Gastrocnemius medialis (tissue), 4 donors: ENCODE measurements around the gene FEZ2. TPM values are rescaled to one million over a fixed set of nuclear protein-coding genes. Genes with fewer than 3 reads are reported as not detected.

ENCODE experiments used
- ATAC-seq, 2 donors: fragments of 150-250 bp; one replicate each; pipeline ENCODE4 v1.9.1; 2016
- DNase-seq, 2 donors: peaks; one replicate each; pipeline ENCODE4 v3.0.0-alpha.2; 2019
- H3K27ac ChIP-seq, 4 donors: fragments of 200-600 bp; sonication (generic); 1 replicate in 1 of 4; 2 replicates in 3 of 4; pipeline ENCODE4 v1.5.1; 2016 to 2018; ENCODE audit warnings: mild to moderate bottlenecking in 2 of 4, moderate library complexity in 1 of 4
- H3K27me3 ChIP-seq, 3 donors: fragments of 200-600 bp; sonication (generic) in 2 of 3; 1 replicate in 1 of 3; 2 replicates in 2 of 3; pipeline versions ENCODE4 v1.5.1 to v1.6.0; 2016 to 2019; ENCODE audit warnings: mild to moderate bottlenecking in 1 of 3, moderate library complexity in 1 of 3
- H3K36me3 ChIP-seq, 2 donors: fragments of 200-600 bp; sonication (generic) in 1 of 2; one replicate each; pipeline ENCODE4 v1.5.1; 2017 to 2018
- H3K4me1 ChIP-seq, 2 donors: fragments of 200-600 bp; sonication (generic) in 1 of 2; one replicate each; pipeline ENCODE4 v1.5.1; 2016 to 2017; ENCODE audit warnings: mild to moderate bottlenecking in 2 of 2
- H3K4me3 ChIP-seq, 4 donors: fragments of 200-600 bp; sonication (generic) in 3 of 4; 1 replicate in 1 of 4; 2 replicates in 3 of 4; pipeline ENCODE4 v1.5.1; 2016 to 2019; ENCODE audit warnings: mild to moderate bottlenecking in 2 of 4
- H3K9me3 ChIP-seq, 3 donors: fragments of 200-600 bp; sonication (generic) in 2 of 3; 1 replicate in 1 of 3; 2 replicates in 2 of 3; pipeline ENCODE4 v1.5.1; 2016 to 2019
- POLR2A ChIP-seq, 2 donors: fragments of 450-650 bp; IDR thresholded peaks; one replicate each; pipeline ENCODE4 v1.6.1; 2017; ENCODE audit warnings: antibody characterized with exemption in 2 of 2, mild to moderate bottlenecking in 2 of 2, moderate library complexity in 2 of 2
- in situ Hi-C, 4 donors: fragments of 200-750 bp; cut with MboI; loops; one replicate each; pipeline versions ENCODE4 v1.15.0 to v1.8.0; 2017; ENCODE audit warnings: low sequenced_read_pairs in 4 of 4
- intact Hi-C: fragments of 100-400 bp; cut with DNase I; formaldehyde crosslinking; loops from one replicate; pipeline ENCODE4 v1.15.1; 2023; ENCODE audit warnings: low total_unique reads
- total RNA-seq, 4 donors: library from RNA; depleted of rRNA; stranded (reverse); fragments of >200 nt; gene quantifications; one replicate each; pipeline versions ENCODE4 v1.1.0 to v1.2.3, GENCODE V29; 2016
- TF ChIP-seq, protein P1 (sequence below), 5 experiments: fragments of 450-650 bp in 3 of 5; fragments of 200-600 bp in 2 of 5; sonication (generic) in 2 of 5; IDR thresholded peaks in 4 of 5; conservative IDR thresholded peaks in 1 of 5; 1 replicate in 4 of 5; 2 replicates in 1 of 5; pipeline ENCODE4 v1.5.1; 2016 to 2019; ENCODE audit warnings: antibody characterized with exemption in 5 of 5, mild to moderate bottlenecking in 3 of 5, moderate library complexity in 3 of 5

Gene FEZ2
- total RNA-seq, 4 donors from 2014 or later: 65.1 to 126 (median 110) TPM

DNA sequence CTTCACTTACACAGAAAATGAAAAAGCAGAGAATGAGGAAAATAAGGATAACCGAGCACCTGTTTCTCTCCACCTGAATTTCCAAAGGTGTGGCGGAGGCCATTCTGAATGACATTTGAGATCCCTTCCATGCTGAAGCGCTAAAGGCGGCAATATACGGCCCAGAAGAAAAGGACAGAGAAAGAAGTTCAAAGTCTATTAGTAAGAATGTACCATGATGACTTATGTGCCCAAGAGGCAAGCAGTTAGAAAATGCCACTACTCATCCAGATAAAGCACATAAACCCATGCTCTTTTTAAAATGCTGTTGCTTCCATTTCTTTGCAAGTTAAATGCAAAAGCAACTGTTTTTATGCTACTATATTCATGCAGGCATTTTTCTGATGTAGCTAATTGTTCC lies 37.2 kb downstream of the FEZ2 start:
- intact Hi-C loops (no loop called here), in situ Hi-C loops (no loop called here)
- ATAC-seq: no peak

DNA sequence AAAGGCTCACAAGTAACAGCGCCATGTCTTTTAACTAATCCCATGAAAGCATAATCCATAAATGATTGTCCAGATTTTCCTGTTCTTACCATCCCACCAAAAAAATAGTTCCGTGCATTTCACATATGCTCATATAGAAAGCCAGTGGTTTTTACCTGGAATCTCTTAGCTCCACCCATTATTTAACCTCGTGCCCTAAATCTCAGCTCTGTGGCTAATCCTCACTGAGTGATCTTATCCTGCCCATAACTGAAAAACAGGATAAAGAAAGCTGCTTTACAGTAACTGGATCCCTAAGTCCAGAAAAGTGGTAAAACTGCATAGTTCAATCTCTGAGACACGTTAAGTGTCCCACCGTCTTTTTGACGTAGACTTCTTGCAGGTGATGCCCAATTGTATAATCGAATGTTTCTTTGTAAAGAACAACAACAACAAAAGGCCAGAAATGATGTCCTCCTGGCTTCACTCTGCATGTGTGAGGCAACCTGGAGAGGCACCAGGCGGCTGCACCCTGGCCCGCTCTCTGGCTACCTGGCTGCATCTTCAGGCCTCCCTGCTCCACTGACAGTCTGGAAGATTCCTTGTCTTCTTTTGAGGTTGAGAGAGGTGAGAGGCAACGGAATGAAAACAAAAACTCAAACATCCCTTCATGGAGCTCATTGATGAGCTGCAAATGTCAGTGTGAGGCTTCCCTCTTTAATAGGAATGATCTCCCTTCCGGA lies 38.6 kb downstream of the FEZ2 start:
- intact Hi-C loops: no loop called here
- no peak for TF ChIP-seq POLR2A (IDR thresholded peaks at IDR 0.05)
- TF ChIP-seq, protein P1, sequence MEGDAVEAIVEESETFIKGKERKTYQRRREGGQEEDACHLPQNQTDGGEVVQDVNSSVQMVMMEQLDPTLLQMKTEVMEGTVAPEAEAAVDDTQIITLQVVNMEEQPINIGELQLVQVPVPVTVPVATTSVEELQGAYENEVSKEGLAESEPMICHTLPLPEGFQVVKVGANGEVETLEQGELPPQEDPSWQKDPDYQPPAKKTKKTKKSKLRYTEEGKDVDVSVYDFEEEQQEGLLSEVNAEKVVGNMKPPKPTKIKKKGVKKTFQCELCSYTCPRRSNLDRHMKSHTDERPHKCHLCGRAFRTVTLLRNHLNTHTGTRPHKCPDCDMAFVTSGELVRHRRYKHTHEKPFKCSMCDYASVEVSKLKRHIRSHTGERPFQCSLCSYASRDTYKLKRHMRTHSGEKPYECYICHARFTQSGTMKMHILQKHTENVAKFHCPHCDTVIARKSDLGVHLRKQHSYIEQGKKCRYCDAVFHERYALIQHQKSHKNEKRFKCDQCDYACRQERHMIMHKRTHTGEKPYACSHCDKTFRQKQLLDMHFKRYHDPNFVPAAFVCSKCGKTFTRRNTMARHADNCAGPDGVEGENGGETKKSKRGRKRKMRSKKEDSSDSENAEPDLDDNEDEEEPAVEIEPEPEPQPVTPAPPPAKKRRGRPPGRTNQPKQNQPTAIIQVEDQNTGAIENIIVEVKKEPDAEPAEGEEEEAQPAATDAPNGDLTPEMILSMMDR (IDR thresholded peaks at IDR 0.05 in 4 of 5, conservative IDR thresholded peaks at IDR 0.05 in 1 of 5): no peak
- Histone ChIP-seq H3K27ac (peak overlapping the region in 1 of 4 donors; percentile 14), H3K4me1 (peaks cover 22 to 26% of the 10 kb centered on the region in 2 donors), H3K27me3 (no peaks in the 10 kb centered on the region), H3K4me3 (no peak overlapping the region), H3K9me3 (no peaks in the 10 kb centered on the region), H3K36me3 (peaks cover 0 to 21% of the 10 kb centered on the region in 2 donors)
- DNase-seq (no peak), ATAC-seq (no peak)
- in situ Hi-C loops: no loop called here

More for the DNA sequence above, 37.2 kb downstream of the FEZ2 start:
- H3K4me1 ChIP-seq: peaks cover 22 to 28% of the 10 kb centered on the region in 2 donors
- no peaks in the 10 kb centered on the region for H3K9me3 ChIP-seq
- H3K27ac ChIP-seq: peak overlapping the region in 3 of 4 donors; percentile 53 to 70 (median 53)
- DNase-seq: no peak
- no peak overlapping the region for H3K4me3 ChIP-seq
- H3K36me3 ChIP-seq: peaks cover 0 to 12% of the 10 kb centered on the region in 2 donors
- TF ChIP-seq, protein P1 (IDR thresholded peaks at IDR 0.05 in 4 of 5, conservative IDR thresholded peaks at IDR 0.05 in 1 of 5): no peak
- no peak for TF ChIP-seq POLR2A (IDR thresholded peaks at IDR 0.05)
- no peaks in the 10 kb centered on the region for H3K27me3 ChIP-seq

DNA sequence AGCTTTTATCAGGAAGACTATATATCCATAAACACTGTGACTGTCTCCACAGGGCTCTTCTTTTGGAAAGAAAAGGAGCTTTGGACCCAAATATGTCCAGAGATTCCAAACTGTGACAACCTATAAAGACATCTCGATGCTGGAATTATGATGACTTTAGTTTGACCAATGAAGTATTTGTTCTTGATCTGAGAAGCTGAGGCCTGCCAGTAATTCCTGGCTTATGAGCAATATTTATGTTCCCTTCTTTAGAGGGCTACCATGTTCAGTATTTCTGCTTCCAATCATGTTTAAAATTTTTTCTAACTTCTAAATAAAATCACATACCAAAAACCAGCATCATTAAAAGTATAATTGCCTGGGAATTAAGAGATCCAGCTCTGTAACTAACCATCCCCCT lies 41.1 kb downstream of the FEZ2 start:
- no peaks in the 10 kb centered on the region for H3K9me3 ChIP-seq
- no peaks in the 10 kb centered on the region for H3K27me3 ChIP-seq
- peaks cover 8% of the 10 kb centered on the region in 2 donors for H3K4me1 ChIP-seq
- H3K27ac ChIP-seq: peak overlapping the region in 3 of 4 donors; percentile 4 to 6 (median 4)
- no peak for DNase-seq
- ATAC-seq: no peak
- no peak overlapping the region for H3K4me3 ChIP-seq
- intact Hi-C loops: no loop called here
- no peak for TF ChIP-seq POLR2A (IDR thresholded peaks at IDR 0.05)
- TF ChIP-seq, protein P1 (IDR thresholded peaks at IDR 0.05 in 4 of 5, conservative IDR thresholded peaks at IDR 0.05 in 1 of 5): no peak
- H3K36me3 ChIP-seq: peaks cover 0 to 23% of the 10 kb centered on the region in 2 donors
- in situ Hi-C loops: no loop called here

DNA sequence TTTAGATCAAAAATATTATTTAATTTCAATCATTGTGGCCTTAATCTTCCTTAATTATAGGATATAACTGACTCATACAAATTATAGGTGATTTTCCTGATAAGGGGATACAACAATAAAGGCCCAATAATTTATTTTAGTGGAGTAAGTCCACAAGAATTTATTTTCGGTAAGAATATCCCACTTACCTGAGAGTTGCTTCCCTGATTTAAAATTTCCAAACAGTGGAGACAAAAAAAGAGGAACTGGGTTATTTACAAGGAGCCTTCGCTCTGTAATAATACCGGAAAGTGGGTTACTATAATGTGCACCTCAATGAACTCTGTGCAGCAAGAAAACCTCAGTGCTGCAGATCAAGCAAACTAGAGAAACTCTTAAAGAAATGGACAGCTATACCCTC lies 42.2 kb downstream of the FEZ2 start:
- H3K9me3 ChIP-seq: no peaks in the 10 kb centered on the region
- intact Hi-C loops (no loop called here), in situ Hi-C loops (no loop called here)
- H3K27me3 ChIP-seq: no peaks in the 10 kb centered on the region
- H3K27ac ChIP-seq: peak overlapping the region in 2 of 4 donors; percentile 4 to 9
- no peak for ATAC-seq
- H3K4me1 ChIP-seq: no peaks in the 10 kb centered on the region
- H3K4me3 ChIP-seq: no peak overlapping the region
- DNase-seq: no peak
- TF ChIP-seq, protein P1 (IDR thresholded peaks at IDR 0.05 in 4 of 5, conservative IDR thresholded peaks at IDR 0.05 in 1 of 5): no peak
- TF ChIP-seq POLR2A (IDR thresholded peaks at IDR 0.05): no peak
- peaks cover 0 to 33% of the 10 kb centered on the region in 2 donors for H3K36me3 ChIP-seq
